GM21360 (cell line): ENCODE data around the gene BABAM2.

Experiments
- ATAC-seq: cut with Tn5 transposase; IDR thresholded peaks from one replicate; pipeline ENCODE4 v1.9.1; 2021; ENCODE audit warnings: mild to moderate bottlenecking, moderate library complexity; ENCODE audit not compliant: unreplicated experiment

The BABAM2 gene

DNA sequence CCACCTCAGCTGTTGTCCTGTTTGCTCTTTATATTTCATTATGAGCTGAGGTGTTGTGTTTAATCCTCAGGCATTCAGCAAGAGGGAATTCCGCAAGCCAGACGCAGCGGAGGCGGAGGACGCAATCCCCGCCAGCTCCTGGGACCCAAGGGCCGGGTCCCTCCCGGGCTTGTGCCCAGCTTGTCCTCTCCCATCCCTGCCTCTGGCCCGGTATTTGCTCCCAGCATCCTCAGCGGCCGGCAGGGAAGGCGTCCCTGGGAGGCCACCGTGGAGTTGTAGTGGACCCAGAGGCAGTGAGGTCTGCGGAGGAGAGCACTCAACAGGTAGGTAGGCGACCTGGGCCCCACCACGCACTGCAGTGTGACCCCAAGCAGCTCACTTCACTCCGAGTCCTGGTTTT is 459.7 kb downstream of the BABAM2 start:
- no peak for ATAC-seq

DNA sequence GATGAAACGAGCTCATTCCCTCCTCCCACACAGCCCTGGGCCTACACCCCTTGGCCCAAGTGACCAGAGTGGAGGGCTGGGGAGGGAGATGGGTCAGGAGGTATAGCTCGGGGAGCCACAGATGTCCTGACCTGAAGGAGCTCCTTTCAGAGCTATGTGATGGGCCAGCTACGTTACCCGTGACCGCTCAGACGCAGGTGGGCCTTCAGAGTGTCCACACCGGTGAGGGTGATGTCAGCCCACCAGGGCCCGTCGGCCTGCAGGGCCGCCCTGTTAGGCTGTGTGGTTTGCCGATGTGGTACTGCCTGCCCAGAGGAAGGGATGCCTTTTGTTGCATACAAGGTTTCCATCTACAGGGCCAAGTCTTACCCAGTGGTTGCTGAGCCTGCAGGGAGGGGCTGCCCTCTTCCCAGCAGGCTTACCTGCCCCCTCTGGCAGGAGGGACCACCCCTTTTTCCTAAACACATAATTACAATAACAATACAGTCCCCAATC is 460.3 kb downstream of the BABAM2 start:
- ATAC-seq = no peak

DNA sequence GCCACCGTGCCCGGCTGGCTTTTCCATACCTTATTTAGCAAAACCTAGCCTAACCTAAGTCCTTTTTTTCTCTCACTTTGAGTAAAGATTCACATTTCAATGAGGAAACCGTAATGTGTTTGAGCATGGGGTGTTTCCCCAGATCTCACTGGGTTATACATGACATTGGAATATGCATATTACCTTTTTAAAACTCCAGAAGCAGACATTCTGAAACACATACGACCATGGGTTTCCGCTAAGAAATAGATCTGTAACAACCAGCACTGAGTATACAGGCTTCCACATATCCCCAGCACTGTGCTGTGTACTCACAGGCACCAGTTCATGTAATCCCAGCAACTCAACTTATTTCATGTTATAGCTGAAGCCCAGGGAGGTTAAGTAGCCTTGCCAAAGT is 461.1 kb downstream of the BABAM2 start:
- ATAC-seq = no peak

DNA sequence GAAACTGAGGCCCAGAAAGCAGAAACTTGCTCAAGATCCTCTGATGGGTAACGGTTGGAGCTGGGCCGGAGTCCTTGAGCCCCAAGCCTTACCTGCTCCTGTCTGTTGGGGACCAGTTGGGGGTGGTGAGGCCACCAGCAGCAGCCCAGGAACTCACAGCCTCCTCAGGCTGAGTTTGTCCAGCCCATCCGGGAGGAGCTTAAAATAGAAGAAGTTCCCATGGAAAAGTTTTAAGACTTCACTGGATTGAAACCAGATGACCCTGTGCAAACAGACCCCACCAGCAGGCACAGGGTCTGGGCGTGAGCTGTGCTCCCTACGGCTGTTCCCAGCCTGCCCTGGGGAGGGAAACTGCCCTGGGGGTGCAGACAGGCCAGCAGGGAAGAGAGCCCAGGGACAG is 461.6 kb downstream of the BABAM2 start:
- ATAC-seq = no peak

DNA sequence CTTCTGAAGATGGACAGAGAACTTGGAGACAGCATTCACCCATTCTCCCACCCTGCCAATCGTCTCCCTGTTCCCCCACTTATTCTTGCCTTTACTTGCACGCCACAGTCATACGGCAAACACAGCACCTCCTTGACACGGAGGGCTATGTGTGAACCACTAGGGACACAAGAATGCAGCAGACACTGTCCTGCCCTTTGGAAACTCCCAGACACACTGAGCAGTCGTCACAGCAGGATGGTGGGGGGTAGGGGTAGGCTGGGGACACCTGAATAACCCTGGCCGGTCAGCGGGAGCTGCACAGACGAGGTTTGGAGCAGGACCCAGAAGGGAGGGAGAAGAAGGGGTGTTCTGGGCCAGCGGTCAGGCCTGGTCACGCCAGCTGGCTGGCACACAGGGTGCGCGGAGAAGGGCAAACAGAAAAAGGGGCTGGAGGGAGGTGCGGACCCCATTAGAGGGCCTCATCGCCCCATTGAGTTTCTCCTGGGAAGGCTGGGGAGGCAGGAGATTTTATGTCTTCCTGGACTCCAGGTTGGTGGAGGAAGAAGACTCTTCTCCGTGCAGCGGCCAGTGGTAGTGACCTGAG is 462.2 kb downstream of the BABAM2 start:
- ATAC-seq = no peak

DNA sequence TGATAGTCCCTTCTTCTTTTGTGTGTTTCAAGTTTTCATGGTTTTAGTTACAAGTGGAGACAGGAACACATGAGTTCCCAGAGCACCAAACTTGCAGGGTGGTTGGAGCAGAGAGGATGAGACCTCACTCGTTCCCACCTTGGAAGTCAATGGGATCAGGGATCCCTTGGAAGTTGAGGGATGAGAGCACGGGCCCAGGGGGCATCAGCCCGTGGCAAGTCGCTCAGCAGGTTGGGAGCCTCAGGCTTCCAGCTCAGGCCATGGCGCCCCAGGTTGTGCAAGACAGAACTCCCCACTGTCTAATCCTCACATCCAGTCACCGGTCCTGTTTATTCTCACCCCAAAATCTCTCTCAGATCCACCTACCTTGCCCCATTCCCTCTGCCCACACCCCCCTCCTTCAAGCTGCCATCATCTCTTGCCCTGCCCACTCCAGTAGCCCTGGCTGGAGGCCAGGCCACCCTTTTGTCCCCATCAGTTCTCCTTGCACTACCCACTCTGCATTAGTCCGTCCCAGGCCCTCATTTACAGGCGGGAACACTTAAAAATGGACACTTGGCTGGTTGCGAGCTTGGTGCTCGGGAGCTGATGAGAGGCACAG is 464.5 kb downstream of the BABAM2 start:
- ATAC-seq = no peak

DNA sequence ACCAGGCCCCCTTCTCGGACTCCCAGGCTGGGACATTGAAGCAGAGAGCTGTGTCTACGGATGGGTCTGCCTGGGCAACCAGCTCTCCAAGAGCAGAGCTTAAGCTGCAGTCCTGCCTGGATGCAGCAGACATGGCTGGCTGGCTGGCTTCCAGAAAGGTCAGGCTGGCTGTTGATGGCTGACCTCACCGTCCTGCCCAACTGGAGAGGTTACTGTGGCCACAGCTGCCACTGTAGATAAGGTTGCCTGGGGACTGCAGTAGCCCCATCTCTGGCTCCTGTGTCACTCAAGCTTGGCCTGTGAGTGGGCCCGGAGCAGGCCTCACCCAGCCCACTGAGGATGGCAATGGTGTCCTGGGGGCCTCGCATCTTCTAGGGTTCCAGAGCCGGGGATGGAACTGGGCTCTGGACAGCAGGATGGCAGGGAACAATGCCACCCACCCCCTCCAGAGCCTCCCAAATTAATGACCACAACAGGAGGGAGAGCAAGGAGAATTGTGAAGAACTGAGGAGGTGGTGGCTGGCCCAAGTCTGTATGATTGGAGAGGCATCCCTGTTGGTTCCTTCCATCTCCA is 465.1 kb downstream of the BABAM2 start:
- ATAC-seq = no peak

DNA sequence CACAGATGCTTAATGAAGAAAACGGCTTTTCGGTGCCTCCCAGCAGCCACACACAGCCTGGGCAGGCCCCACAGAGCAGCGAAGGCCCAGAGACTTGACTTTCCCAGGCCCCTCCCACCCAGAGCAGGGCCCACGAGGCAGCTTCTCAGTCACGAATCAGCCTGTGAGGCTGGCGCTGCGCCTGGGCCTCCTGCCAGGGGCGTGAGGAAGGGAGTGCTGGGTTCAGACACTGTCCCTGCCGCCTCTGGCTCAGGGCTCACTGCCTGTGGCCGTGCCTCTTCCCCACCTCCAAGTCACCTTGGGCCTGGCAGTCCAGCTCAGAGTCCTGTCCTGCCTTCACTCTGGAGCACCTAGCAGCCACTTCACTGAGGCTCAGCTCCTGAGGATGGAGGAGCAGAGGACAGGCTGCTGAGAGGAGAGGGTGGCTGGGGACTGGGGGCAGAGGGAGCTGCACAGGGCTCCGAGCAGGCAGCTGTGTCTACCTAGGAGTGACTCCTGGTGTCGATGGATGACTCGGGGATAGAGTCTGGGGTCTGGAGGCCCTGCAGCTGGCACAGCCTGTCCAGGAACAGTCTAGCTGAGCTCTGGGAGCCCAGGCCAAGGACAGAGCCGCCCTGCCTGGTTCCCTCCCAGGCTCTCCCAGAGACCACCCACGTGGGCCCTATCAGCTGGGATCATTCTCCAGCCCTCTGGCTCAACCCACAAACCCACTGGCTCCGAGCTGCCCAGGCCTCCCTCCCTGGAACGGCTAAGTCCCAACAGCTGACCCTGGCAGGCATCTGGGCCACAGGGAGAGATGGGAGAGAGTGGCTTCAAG is 465.8 kb downstream of the BABAM2 start:
- no peak for ATAC-seq

DNA sequence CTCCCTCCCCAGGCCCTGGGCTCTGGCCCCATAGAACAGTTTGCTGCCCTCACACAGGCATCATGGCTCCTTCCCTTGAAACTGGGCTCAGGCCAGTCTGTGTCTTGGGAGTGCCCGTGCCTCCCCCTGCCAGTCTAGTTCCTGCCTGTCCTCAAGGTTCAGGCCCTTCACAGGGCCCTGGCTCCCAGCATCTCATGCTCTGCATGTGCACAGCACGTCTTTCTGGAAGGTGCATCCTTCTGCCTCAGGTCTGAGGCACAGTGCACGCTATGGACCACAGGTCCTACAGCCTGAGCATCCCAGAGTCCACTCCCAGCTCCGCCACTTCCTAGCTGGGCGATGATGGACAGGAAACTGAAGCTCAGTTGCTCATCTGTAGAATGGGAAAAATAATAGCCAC is 466.5 kb downstream of the BABAM2 start:
- ATAC-seq = no peak

DNA sequence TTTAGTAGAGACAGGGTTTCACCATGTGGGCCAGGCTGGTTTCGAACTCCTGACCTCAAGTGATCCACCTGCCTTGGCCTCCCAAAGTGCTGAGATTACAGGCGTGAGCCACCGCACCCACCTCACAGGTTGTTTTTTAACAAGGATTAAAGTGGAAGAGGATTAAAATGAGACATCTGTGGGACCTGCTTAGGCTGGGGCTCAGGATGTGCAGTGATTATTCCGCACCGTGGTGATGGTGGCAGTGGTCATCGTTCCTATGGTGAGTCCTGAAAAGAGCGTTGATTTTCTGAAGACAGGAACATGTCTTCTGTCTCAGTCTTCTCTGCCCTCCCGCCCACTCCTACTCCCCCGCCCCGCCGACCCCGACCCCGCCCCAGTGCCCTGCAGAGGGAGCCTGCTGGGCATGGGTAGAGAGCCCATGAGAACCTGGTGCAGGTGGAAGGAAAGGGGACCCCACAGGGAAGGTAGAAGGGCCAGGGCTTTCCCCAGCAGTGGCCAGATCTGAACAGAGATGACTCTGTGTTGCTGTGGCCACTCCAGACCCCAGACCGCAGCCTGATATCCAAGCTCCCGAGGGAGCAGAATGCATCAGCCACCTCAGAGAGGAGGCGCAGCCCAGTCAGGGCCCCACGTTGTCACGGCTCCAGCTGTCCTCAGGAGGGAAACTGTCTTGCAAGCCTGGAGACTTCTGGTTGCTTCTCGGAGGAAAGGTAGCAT is 467.6 kb downstream of the BABAM2 start:
- ATAC-seq = no peak

DNA sequence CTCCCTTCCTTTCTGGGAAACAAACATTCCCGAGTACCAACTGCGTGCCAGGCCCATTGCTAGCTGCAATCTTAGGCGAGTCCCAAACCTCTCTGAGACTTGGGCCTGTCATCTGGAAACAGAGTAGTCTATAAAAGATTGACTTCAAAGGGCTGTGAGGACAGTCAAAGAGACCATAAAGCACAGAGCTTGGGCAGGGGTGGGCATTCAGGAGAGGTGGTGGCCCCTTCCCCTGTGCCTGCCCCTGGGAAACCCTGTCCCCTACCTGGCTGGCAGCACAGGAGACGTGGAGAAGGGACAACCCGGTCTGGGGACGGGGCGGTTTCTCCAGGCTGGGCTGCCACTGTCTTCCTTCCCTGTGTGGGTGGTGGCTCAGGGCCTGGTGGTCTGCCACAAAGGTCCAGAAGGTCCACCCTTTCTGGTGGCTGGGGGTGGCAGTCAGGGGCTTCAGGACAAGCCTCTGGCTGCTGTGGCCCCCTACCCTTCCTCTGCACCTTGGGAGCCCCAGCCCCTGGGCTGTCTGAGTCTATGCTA is 468.2 kb downstream of the BABAM2 start:
- ATAC-seq = peak; percentile 13

DNA sequence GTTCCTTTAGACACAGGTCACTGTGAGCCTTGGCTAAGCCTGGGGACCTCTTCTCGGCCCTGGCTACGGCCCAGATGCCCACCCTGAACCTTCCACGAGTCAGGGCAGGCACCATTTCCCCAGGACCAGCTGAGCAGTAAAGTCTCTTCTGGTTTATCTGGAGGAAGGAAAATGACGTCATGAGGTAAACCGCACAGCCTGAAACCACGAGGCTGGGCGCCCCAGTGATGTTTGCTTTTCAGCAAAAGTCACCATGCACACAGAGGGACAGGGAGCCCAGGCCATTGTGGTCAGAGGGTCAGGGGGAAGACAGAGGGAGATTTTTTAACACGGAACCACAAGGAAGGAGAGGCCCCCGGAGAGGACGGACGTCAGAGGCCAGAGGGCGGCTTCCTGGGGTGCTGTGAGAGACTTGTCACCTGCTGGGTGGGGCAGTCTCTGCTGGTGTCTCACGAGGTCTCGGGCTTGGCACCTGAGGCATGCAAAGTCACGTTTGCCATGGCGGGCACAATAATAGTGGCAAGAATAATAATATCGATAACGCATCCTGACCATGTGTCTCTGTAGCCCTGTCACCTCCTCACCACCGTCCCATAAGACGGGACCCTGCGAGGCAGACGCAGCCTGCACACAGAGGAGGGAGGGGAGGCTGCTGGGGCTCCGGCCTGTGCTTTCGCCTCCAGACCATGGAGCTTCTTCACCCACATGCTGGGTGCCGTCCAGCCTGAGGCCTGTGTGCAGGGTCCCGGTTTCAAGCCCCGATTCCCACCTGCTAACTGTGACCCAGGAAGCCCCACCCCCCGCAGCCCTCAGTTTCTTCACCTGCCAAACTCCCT is 468.9 kb downstream of the BABAM2 start:
- ATAC-seq = peak; percentile 47

DNA sequence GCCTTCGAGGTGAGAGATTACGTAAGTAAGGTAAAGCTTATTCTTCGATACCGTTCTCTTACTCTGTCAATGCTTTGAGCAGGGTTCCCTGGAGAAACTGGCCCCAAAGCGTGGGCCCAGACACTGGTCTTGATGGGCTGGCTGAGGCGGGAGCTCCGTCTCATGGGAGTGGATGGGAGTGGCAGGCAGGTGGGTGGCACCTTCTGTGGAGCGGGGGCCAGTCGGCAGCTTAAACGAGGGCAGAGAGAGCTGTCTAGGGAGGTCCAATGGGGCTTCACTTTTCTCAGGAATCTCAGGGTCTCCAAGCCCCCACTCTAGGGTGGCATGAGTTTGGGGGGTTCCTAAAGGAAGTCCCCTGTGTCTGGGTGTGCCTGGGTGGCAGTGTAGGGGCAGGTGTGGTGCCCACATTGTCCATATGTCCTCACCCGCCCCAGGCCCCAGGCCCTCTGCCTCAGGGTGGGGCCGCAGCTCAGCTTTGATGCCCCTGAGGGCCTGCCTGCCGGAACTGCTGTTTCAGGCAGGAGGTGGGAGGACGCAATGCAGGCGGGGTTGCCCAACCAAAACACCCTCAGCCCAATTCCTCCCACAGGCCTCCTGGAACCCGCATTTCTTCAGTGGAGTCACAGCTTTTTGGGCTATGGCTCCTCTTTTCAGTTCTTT is 469.7 kb downstream of the BABAM2 start:
- no peak for ATAC-seq

DNA sequence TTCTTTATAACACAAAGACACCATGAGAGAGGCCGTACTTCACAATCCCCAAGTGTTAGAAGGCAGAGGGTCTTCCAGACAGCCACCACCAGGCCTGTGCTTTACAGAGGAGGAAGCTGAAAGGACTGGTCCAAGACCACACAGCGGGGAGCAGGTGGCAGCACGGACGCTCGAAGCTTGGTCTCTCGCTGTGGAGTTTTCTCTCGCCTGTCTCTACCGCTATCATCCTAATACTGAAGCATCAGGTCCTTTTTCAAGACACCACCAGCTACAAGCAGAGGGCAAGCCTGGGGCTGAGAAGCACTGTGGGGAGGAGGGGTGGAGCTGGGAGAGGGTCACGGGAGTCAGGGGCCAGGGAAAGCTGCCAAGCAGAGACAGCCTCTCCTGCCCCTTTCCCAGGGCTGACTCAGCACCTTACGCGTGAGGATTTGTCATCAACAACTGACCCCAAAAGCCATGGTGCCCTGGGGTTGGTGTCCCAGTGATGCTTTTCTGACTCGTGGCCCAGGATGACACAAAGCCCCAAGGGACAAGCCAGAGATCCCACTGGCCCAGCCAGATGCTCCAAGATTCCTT is 470.3 kb downstream of the BABAM2 start:
- no peak for ATAC-seq

DNA sequence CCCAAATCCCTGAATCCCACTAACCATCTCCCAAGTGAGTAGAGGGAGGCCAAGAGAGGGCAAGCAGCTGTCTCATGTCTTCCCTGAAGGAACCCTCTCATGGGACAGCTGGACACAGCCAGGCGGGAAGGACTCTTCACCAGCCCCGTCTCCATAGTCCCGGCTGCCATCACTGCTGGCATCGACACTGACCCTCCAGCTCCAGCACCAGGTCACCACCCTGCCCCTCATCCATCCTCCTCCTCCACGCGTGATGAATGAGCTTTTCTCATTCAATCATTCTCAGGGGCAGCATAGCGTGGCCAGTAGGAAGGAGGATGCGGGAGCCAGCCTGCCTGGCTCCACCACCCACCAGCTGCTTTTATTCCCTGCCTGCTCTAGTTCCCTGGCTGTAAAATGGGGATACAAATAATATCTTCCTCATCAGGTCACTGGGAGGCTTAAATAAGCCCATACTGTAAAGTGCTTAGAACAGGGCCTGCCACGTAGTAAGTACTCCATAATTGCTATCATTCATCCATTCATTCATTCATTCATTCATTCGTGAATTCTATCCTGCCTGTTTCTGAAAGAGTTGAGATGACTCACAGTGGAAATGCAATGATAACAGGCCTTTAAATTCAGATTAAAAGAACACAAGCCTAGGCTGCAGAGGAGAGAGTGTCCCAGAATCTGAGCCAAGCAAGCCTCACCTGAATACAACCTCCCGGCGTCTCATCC is 471.6 kb downstream of the BABAM2 start:
- ATAC-seq = no peak

DNA sequence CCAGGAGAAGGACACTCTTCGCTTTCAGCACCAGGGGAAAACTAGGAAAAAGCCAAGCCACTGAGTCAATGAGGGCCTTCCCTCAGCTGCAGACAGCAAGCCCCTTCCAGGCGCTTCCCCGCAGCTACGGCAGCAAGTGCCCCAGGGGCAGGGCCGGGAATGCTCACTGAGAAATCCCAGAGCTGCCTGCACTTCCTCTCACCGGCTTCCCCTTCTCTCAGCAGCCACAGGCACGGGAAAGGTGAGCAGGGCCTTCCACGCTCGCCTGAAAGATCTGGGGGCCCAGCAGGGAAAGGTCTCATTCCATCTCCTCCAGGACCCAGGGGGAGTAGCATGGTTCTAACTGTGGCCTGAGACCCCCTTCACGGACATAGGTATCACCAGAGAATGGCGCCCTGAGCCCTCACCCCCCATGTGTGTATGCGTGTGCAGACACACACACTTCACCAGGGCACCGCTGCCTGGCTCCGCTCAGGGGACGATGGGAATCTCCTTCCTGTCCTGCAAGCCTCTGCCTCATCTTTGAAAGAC is 472.5 kb downstream of the BABAM2 start:
- no peak for ATAC-seq

DNA sequence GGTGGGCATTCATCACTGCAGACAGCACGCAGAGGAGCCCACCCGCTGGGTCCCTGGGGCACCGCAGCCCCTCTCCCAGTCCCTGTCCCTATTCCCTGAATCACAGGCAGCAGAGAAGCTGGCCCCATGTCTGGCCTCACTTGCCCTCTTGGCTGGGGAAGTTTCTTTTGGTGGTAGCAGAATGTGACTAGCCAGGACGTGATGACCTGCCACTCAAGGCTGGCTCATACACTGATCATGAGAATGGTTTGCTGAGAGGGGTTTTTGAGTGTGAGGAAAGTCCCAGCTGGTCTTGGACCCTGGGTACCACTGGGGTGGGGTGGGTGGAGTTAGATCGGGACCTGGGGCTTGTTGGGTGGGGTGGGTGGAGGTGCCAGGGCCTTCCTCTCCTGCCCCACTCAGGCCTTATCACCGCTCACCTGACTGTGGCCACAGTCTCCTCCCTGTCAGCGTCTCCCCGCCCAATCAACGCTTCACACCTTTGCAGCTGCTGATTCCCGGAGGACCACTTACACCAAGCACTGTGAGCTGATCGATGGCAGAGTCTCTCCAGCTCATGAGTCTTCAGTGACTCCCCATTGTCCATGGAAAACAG is 473.3 kb downstream of the BABAM2 start:
- ATAC-seq = no peak

DNA sequence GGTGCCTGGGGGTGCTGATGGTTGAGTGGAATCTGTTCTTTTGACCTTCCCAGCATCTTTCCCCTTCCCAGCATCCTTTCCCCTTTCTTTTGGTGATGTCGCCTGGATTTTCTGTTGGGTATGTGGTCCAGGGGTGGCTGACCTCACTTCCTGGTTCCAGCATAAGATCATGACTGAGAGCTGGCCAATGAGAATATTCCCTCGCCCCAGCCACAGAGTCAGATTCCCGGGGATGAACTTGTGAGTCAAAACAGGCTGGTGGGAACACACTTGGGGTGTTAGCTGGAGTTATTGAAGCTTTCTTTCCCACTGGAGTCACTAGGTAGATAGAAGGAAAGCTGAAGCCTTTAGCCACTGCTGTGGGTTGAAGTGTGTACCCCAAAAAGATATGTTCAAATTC is 474.1 kb downstream of the BABAM2 start:
- ATAC-seq = no peak
